Measurements from ENCODE around the gene TXNRD1.
"Not testable (repeated sequence)": the region's sequence is repeated elsewhere in the genome, so short reads cannot be mapped to it uniquely, and the experiment has no call there.

DNA sequence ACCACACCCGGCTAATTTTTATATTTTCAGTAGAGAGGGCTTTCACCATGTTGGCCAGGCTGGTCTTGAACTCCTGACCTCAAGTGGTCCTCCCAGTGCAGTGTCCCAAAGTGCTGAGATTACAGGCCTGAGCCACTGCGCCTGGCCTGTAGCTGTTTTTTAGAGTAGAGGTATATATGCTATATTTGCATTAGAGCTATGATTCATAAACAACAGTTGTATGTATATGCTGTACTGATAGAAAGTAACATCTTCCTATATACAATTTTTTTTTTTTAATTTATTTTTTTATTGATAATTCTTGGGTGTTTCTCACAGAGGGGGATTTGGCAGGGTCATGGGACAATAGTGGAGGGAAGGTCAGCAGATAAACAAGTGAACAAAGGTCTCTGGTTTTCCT is 107.0 kb downstream of the TXNRD1 start:
- TF ChIP-seq CTCF, POLR2A (IDR thresholded peaks at IDR 0.05): not testable (repeated sequence)

All from ovary (tissue), 3 donors.